ENCODE data around the gene PPARD.

PPARD gene

GRCh38 chr6:35400111-35400510 is 57.8 kb downstream of the PPARD start:
- H3K9ac ChIP-seq (ENCODE audit: low read length) = no peak overlapping the region
- H3K27me3 ChIP-seq (ENCODE audit: control insufficient read depth, insufficient read depth, low read length) = no peaks in the 10 kb centered on the region
- no peaks in the 10 kb centered on the region for H3K4me1 ChIP-seq (ENCODE audit: control insufficient read depth, insufficient read depth, low read length)
- H3K4me3 ChIP-seq (ENCODE audit: low read length) = no peak overlapping the region
- no peaks in the 10 kb centered on the region for H3K36me3 ChIP-seq (ENCODE audit: control insufficient read depth, insufficient read depth, low read length)
- no peak overlapping the region for H3K27ac ChIP-seq (ENCODE audit: low read depth, low read length)

DNA sequence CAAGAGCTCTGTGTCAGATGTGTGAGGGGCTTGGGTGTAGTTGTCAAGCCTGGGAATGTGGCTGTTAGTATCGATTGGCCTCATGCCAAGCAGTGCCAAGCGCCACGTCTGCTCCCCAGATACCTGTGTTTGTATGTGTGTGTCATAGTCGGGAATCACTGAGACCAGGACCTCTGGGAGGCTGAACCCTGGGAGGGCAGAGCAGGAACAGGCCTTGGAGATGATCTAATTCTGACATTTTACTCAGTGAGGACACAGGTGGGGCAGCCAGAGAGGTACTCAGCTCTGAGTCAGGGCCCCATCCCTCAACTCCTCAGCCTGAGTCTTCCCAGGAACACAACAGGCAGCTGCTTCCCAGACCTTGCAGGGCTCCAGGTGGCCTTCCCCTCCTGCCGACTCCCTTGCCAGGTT is 58.5 kb downstream of the PPARD start:
- H3K9ac ChIP-seq (ENCODE audit: low read length) = no peak overlapping the region

DNA sequence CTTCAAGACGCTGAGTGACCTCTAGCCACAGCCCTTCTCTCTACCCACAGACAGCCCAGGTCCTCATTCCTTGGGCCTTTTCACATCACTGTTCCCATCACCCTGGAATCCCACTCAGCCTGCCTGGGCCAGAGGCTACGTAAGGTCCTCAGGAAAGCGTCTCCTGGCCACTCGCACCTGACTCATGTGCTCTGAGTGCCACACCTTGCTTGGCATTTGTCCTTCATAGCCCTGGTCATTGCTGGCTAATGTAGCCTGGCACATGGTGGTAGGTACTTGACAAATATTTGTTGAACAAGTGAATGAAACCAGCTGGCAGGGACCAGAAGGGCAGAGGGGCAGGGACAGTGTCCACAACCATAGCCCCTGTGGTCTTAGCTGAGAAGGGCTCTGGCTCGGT is 59.2 kb downstream of the PPARD start:
- Histone ChIP-seq H3K27ac (ENCODE audit: low read depth, low read length) (no peak overlapping the region), H3K4me3 (ENCODE audit: low read length) (no peak overlapping the region), H3K27me3 (ENCODE audit: control insufficient read depth, insufficient read depth, low read length) (no peaks in the 10 kb centered on the region), H3K9ac (ENCODE audit: low read length) (no peak overlapping the region), H3K36me3 (ENCODE audit: control insufficient read depth, insufficient read depth, low read length) (no peaks in the 10 kb centered on the region), H3K4me1 (ENCODE audit: control insufficient read depth, insufficient read depth, low read length) (no peaks in the 10 kb centered on the region)

More for the DNA sequence above, 58.5 kb downstream of the PPARD start:
- Histone ChIP-seq H3K36me3 (ENCODE audit: control insufficient read depth, insufficient read depth, low read length) (no peaks in the 10 kb centered on the region), H3K27ac (ENCODE audit: low read depth, low read length) (no peak overlapping the region), H3K4me1 (ENCODE audit: control insufficient read depth, insufficient read depth, low read length) (no peaks in the 10 kb centered on the region), H3K4me3 (ENCODE audit: low read length) (no peak overlapping the region), H3K27me3 (ENCODE audit: control insufficient read depth, insufficient read depth, low read length) (no peaks in the 10 kb centered on the region)

- Histone ChIP-seq H3K4me1 (ENCODE audit: control insufficient read depth, insufficient read depth, low read length) (no peaks in the 10 kb centered on the region), H3K27ac (ENCODE audit: low read depth, low read length) (no peak overlapping the region), H3K27me3 (ENCODE audit: control insufficient read depth, insufficient read depth, low read length) (no peaks in the 10 kb centered on the region), H3K4me3 (ENCODE audit: low read length) (no peak overlapping the region), H3K9ac (ENCODE audit: low read length) (no peak overlapping the region), H3K36me3 (ENCODE audit: control insufficient read depth, insufficient read depth, low read length) (no peaks in the 10 kb centered on the region)
Measured at GRCh38 chr6:35402136-35402855, 59.9 kb downstream of the PPARD start.

DNA sequence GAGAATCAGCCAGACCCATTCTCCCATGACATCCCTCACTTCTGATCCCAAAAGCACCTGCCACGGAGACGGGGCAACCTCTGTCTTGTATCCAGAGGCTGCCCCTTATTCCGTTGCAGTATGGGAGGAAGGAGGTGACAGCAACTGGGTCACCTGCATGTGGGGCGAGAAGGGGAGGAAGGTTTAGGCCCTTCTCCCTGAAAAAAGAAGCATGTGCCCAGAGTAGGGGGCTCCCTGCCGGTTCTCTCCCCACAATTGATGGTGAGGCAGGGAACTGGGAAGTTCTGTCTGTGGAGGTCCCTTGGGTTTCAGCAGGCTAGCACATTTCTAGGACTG is 60.5 kb downstream of the PPARD start:
- Histone ChIP-seq H3K4me1 (ENCODE audit: control insufficient read depth, insufficient read depth, low read length) (no peaks in the 10 kb centered on the region), H3K36me3 (ENCODE audit: control insufficient read depth, insufficient read depth, low read length) (no peaks in the 10 kb centered on the region), H3K4me3 (ENCODE audit: low read length) (no peak overlapping the region), H3K27ac (ENCODE audit: low read depth, low read length) (no peak overlapping the region), H3K27me3 (ENCODE audit: control insufficient read depth, insufficient read depth, low read length) (no peaks in the 10 kb centered on the region), H3K9ac (ENCODE audit: low read length) (no peak overlapping the region)

DNA sequence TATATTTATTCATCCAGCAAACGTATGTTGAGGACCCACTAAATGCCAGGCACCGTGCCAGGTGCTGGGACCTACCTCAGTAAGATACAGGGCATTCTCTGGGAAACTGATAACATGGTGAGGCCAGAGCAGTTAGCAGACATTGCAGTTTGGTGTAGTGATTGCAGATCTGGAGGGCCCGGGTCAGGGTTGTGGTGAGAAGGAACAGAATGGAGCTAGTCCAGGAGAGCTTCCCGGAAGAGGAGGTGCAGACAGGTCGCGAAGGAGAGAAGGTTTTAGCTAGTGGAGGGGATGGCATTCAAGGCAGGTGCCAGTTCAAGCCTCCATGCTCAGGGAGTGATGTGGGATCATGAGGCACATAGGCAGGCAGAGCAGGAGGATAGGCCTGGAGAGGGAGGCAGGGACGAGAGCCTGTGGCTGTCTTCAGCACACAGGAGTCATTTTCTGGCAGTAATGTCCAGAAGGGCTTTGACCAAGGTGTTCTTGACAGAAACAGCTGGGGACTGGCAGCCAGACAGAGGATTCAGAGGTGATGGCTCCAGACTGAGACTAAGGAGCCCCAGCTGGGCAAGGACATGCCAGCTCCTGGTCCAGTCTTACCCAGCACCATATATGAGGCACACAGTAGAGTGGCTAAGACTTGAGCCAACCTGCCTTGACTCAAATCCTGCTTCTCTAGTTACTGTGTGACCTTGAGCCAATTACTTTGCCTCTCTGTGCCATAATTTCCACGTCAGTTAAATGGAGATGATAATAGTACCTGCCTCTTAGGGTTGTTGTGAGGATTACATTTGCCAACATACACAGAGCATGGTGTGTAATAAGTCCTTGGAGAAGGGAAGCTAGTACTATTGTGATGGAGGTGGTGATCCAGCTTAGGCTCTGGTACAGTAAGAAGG is 61.4 kb downstream of the PPARD start:
- Histone ChIP-seq H3K4me3 (ENCODE audit: low read length) (no peak overlapping the region), H3K9ac (ENCODE audit: low read length) (no peak overlapping the region), H3K27ac (ENCODE audit: low read depth, low read length) (no peak overlapping the region), H3K27me3 (ENCODE audit: control insufficient read depth, insufficient read depth, low read length) (no peaks in the 10 kb centered on the region), H3K4me1 (ENCODE audit: control insufficient read depth, insufficient read depth, low read length) (no peaks in the 10 kb centered on the region), H3K36me3 (ENCODE audit: control insufficient read depth, insufficient read depth, low read length) (no peaks in the 10 kb centered on the region)

- Histone ChIP-seq H3K4me1 (ENCODE audit: control insufficient read depth, insufficient read depth, low read length) (no peaks in the 10 kb centered on the region), H3K9ac (ENCODE audit: low read length) (no peak overlapping the region), H3K27me3 (ENCODE audit: control insufficient read depth, insufficient read depth, low read length) (no peaks in the 10 kb centered on the region), H3K4me3 (ENCODE audit: low read length) (no peak overlapping the region), H3K27ac (ENCODE audit: low read depth, low read length) (no peak overlapping the region), H3K36me3 (ENCODE audit: control insufficient read depth, insufficient read depth, low read length) (no peaks in the 10 kb centered on the region)
Measured at GRCh38 chr6:35406711-35407485, 64.5 kb downstream of the PPARD start.

GRCh38 chr6:35409245-35409644 is 66.9 kb downstream of the PPARD start:
- no peak overlapping the region for H3K4me3 ChIP-seq (ENCODE audit: low read length)
- H3K4me1 ChIP-seq (ENCODE audit: control insufficient read depth, insufficient read depth, low read length) = no peaks in the 10 kb centered on the region
- no peak overlapping the region for H3K9ac ChIP-seq (ENCODE audit: low read length)
- H3K27ac ChIP-seq (ENCODE audit: low read depth, low read length) = no peak overlapping the region
- H3K27me3 ChIP-seq (ENCODE audit: control insufficient read depth, insufficient read depth, low read length) = no peaks in the 10 kb centered on the region
- peaks cover 10% of the 10 kb centered on the region for H3K36me3 ChIP-seq (ENCODE audit: control insufficient read depth, insufficient read depth, low read length)

GRCh38 chr6:35410131-35410530 is 67.8 kb downstream of the PPARD start:
- peaks cover 12% of the 10 kb centered on the region for H3K36me3 ChIP-seq (ENCODE audit: control insufficient read depth, insufficient read depth, low read length)
- H3K4me1 ChIP-seq (ENCODE audit: control insufficient read depth, insufficient read depth, low read length) = peaks cover 4% of the 10 kb centered on the region
- no peak overlapping the region for H3K4me3 ChIP-seq (ENCODE audit: low read length)
- H3K27me3 ChIP-seq (ENCODE audit: control insufficient read depth, insufficient read depth, low read length) = no peaks in the 10 kb centered on the region
- H3K27ac ChIP-seq (ENCODE audit: low read depth, low read length) = no peak overlapping the region
- no peak overlapping the region for H3K9ac ChIP-seq (ENCODE audit: low read length)

DNA sequence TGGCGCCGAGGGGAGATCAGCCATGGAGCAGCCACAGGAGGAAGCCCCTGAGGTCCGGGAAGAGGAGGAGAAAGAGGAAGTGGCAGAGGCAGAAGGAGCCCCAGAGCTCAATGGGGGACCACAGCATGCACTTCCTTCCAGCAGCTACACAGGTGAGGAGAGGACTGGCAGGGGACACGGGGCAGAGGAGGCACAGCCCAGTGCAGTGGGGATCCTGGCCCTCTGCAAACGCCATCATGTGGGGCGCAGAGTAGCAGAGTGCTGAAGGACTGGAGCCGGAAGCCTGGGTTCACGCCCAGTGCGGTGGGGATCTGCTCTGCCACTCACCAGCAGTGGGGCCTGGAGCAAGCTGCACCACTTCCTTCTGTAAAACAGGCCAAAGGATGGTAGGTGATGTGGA is 68.7 kb downstream of the PPARD start:
- H3K4me3 ChIP-seq (ENCODE audit: low read length) = no peak overlapping the region
- no peak overlapping the region for H3K27ac ChIP-seq (ENCODE audit: low read depth, low read length)
- peaks cover 4% of the 10 kb centered on the region for H3K4me1 ChIP-seq (ENCODE audit: control insufficient read depth, insufficient read depth, low read length)
- peaks cover 14% of the 10 kb centered on the region for H3K36me3 ChIP-seq (ENCODE audit: control insufficient read depth, insufficient read depth, low read length)
- no peak overlapping the region for H3K9ac ChIP-seq (ENCODE audit: low read length)
- H3K27me3 ChIP-seq (ENCODE audit: control insufficient read depth, insufficient read depth, low read length) = no peaks in the 10 kb centered on the region

GRCh38 chr6:35412102-35412501 is 69.7 kb downstream of the PPARD start:
- Histone ChIP-seq H3K27me3 (ENCODE audit: control insufficient read depth, insufficient read depth, low read length) (no peaks in the 10 kb centered on the region), H3K27ac (ENCODE audit: low read depth, low read length) (no peak overlapping the region), H3K36me3 (ENCODE audit: control insufficient read depth, insufficient read depth, low read length) (peaks cover 14% of the 10 kb centered on the region), H3K9ac (ENCODE audit: low read length) (no peak overlapping the region), H3K4me3 (ENCODE audit: low read length) (no peak overlapping the region), H3K4me1 (ENCODE audit: control insufficient read depth, insufficient read depth, low read length) (peaks cover 4% of the 10 kb centered on the region)

- H3K4me3 ChIP-seq (ENCODE audit: low read length) = no peak overlapping the region
- H3K36me3 ChIP-seq (ENCODE audit: control insufficient read depth, insufficient read depth, low read length) = peaks cover 14% of the 10 kb centered on the region
- no peak overlapping the region for H3K27ac ChIP-seq (ENCODE audit: low read depth, low read length)
- H3K9ac ChIP-seq (ENCODE audit: low read length) = no peak overlapping the region
- no peaks in the 10 kb centered on the region for H3K27me3 ChIP-seq (ENCODE audit: control insufficient read depth, insufficient read depth, low read length)
- peaks cover 4% of the 10 kb centered on the region for H3K4me1 ChIP-seq (ENCODE audit: control insufficient read depth, insufficient read depth, low read length)
Measured at GRCh38 chr6:35413911-35414310, 71.6 kb downstream of the PPARD start.

Data from rectal smooth muscle tissue (tissue), 1 donor.